ENCODE results near the gene RSBN1.

RSBN1 gene

GRCh38 chr1:113783254-113784103 is 28.8 kb downstream of the RSBN1 start:
- Histone ChIP-seq H3K9ac (ENCODE audit: low read depth in 1 of 2, low read length in 2 of 2) (no peak overlapping the region), H3K36me3 (ENCODE audit: control insufficient read depth in 2 of 2, insufficient read depth in 2 of 2, low read length in 2 of 2) (no peaks in the 10 kb centered on the region), H3K27me3 (ENCODE audit: control insufficient read depth in 2 of 2, insufficient read depth in 2 of 2, low read length in 2 of 2) (no peaks in the 10 kb centered on the region), H3K27ac (ENCODE audit: low read depth in 2 of 2, low read length in 2 of 2) (peak overlapping the region; percentile 43 to 76), H3K4me1 (ENCODE audit: control insufficient read depth in 2 of 2, insufficient read depth in 2 of 2, low read length in 2 of 2) (peaks cover 15 to 27% of the 10 kb centered on the region in 2 donors), H3K4me3 (ENCODE audit: low read length in 2 of 2) (no peak overlapping the region), H3K9me3 (ENCODE audit: control insufficient read depth in 2 of 2, low read length in 2 of 2) (no peaks in the 10 kb centered on the region)

GRCh38 chr1:113782406-113782805 is 29.9 kb downstream of the RSBN1 start:
- Histone ChIP-seq H3K4me1 (ENCODE audit: control insufficient read depth in 2 of 2, insufficient read depth in 2 of 2, low read length in 2 of 2) (peaks cover 15 to 27% of the 10 kb centered on the region in 2 donors), H3K27me3 (ENCODE audit: control insufficient read depth in 2 of 2, insufficient read depth in 2 of 2, low read length in 2 of 2) (no peaks in the 10 kb centered on the region), H3K9ac (ENCODE audit: low read depth in 1 of 2, low read length in 2 of 2) (no peak overlapping the region), H3K27ac (ENCODE audit: low read depth in 2 of 2, low read length in 2 of 2) (no peak overlapping the region), H3K4me3 (ENCODE audit: low read length in 2 of 2) (no peak overlapping the region), H3K36me3 (ENCODE audit: control insufficient read depth in 2 of 2, insufficient read depth in 2 of 2, low read length in 2 of 2) (no peaks in the 10 kb centered on the region), H3K9me3 (ENCODE audit: control insufficient read depth in 2 of 2, low read length in 2 of 2) (no peaks in the 10 kb centered on the region)

- Histone ChIP-seq H3K4me3 (ENCODE audit: low read length in 2 of 2) (no peak overlapping the region), H3K9me3 (ENCODE audit: control insufficient read depth in 2 of 2, low read length in 2 of 2) (no peaks in the 10 kb centered on the region), H3K27ac (ENCODE audit: low read depth in 2 of 2, low read length in 2 of 2) (no peak overlapping the region), H3K27me3 (ENCODE audit: control insufficient read depth in 2 of 2, insufficient read depth in 2 of 2, low read length in 2 of 2) (no peaks in the 10 kb centered on the region), H3K36me3 (ENCODE audit: control insufficient read depth in 2 of 2, insufficient read depth in 2 of 2, low read length in 2 of 2) (peaks cover 10 to 15% of the 10 kb centered on the region in 2 donors), H3K4me1 (ENCODE audit: control insufficient read depth in 2 of 2, insufficient read depth in 2 of 2, low read length in 2 of 2) (peaks cover 15 to 25% of the 10 kb centered on the region in 2 donors), H3K9ac (ENCODE audit: low read depth in 1 of 2, low read length in 2 of 2) (no peak overlapping the region)
Observed at GRCh38 chr1:113780374-113781146, 31.7 kb downstream of the RSBN1 start.

- no peaks in the 10 kb centered on the region for H3K9me3 ChIP-seq (ENCODE audit: control insufficient read depth in 2 of 2, low read length in 2 of 2)
- H3K4me1 ChIP-seq (ENCODE audit: control insufficient read depth in 2 of 2, insufficient read depth in 2 of 2, low read length in 2 of 2), result peaks cover 15 to 24% of the 10 kb centered on the region in 2 donors
- H3K36me3 ChIP-seq (ENCODE audit: control insufficient read depth in 2 of 2, insufficient read depth in 2 of 2, low read length in 2 of 2), result peaks cover 10 to 15% of the 10 kb centered on the region in 2 donors
- H3K27ac ChIP-seq (ENCODE audit: low read depth in 2 of 2, low read length in 2 of 2), result no peak overlapping the region
- no peak overlapping the region for H3K4me3 ChIP-seq (ENCODE audit: low read length in 2 of 2)
- H3K27me3 ChIP-seq (ENCODE audit: control insufficient read depth in 2 of 2, insufficient read depth in 2 of 2, low read length in 2 of 2), result no peaks in the 10 kb centered on the region
- H3K9ac ChIP-seq (ENCODE audit: low read depth in 1 of 2, low read length in 2 of 2), result no peak overlapping the region
Observed at GRCh38 chr1:113779542-113779941, 32.7 kb downstream of the RSBN1 start.

GRCh38 chr1:113777561-113777960 is 34.7 kb downstream of the RSBN1 start:
- Histone ChIP-seq H3K4me3 (ENCODE audit: low read length in 2 of 2) (no peak overlapping the region), H3K27me3 (ENCODE audit: control insufficient read depth in 2 of 2, insufficient read depth in 2 of 2, low read length in 2 of 2) (no peaks in the 10 kb centered on the region), H3K9me3 (ENCODE audit: control insufficient read depth in 2 of 2, low read length in 2 of 2) (no peaks in the 10 kb centered on the region), H3K9ac (ENCODE audit: low read depth in 1 of 2, low read length in 2 of 2) (no peak overlapping the region), H3K36me3 (ENCODE audit: control insufficient read depth in 2 of 2, insufficient read depth in 2 of 2, low read length in 2 of 2) (peaks cover 10 to 15% of the 10 kb centered on the region in 2 donors), H3K27ac (ENCODE audit: low read depth in 2 of 2, low read length in 2 of 2) (no peak overlapping the region), H3K4me1 (ENCODE audit: control insufficient read depth in 2 of 2, insufficient read depth in 2 of 2, low read length in 2 of 2) (peaks cover 0 to 8% of the 10 kb centered on the region in 2 donors)

- no peaks in the 10 kb centered on the region for H3K9me3 ChIP-seq (ENCODE audit: control insufficient read depth in 2 of 2, low read length in 2 of 2)
- no peak overlapping the region for H3K9ac ChIP-seq (ENCODE audit: low read depth in 1 of 2, low read length in 2 of 2)
- no peaks in the 10 kb centered on the region for H3K27me3 ChIP-seq (ENCODE audit: control insufficient read depth in 2 of 2, insufficient read depth in 2 of 2, low read length in 2 of 2)
- H3K4me3 ChIP-seq (ENCODE audit: low read length in 2 of 2), result no peak overlapping the region
- H3K36me3 ChIP-seq (ENCODE audit: control insufficient read depth in 2 of 2, insufficient read depth in 2 of 2, low read length in 2 of 2), result peaks cover 21 to 26% of the 10 kb centered on the region in 2 donors
- no peak overlapping the region for H3K27ac ChIP-seq (ENCODE audit: low read depth in 2 of 2, low read length in 2 of 2)
- no peaks in the 10 kb centered on the region for H3K4me1 ChIP-seq (ENCODE audit: control insufficient read depth in 2 of 2, insufficient read depth in 2 of 2, low read length in 2 of 2)
Observed at GRCh38 chr1:113770031-113770430, 42.2 kb downstream of the RSBN1 start.

- Histone ChIP-seq H3K36me3 (ENCODE audit: control insufficient read depth in 2 of 2, insufficient read depth in 2 of 2, low read length in 2 of 2) (peaks cover 23 to 30% of the 10 kb centered on the region in 2 donors), H3K27ac (ENCODE audit: low read depth in 2 of 2, low read length in 2 of 2) (no peak overlapping the region), H3K27me3 (ENCODE audit: control insufficient read depth in 2 of 2, insufficient read depth in 2 of 2, low read length in 2 of 2) (no peaks in the 10 kb centered on the region), H3K4me1 (ENCODE audit: control insufficient read depth in 2 of 2, insufficient read depth in 2 of 2, low read length in 2 of 2) (no peaks in the 10 kb centered on the region), H3K4me3 (ENCODE audit: low read length in 2 of 2) (no peak overlapping the region), H3K9me3 (ENCODE audit: control insufficient read depth in 2 of 2, low read length in 2 of 2) (no peaks in the 10 kb centered on the region), H3K9ac (ENCODE audit: low read depth in 1 of 2, low read length in 2 of 2) (no peak overlapping the region)
Observed at GRCh38 chr1:113769601-113769970, 42.7 kb downstream of the RSBN1 start.

- Histone ChIP-seq H3K4me1 (ENCODE audit: control insufficient read depth in 2 of 2, insufficient read depth in 2 of 2, low read length in 2 of 2) (no peaks in the 10 kb centered on the region), H3K36me3 (ENCODE audit: control insufficient read depth in 2 of 2, insufficient read depth in 2 of 2, low read length in 2 of 2) (peaks cover 23 to 30% of the 10 kb centered on the region in 2 donors), H3K4me3 (ENCODE audit: low read length in 2 of 2) (no peak overlapping the region), H3K27me3 (ENCODE audit: control insufficient read depth in 2 of 2, insufficient read depth in 2 of 2, low read length in 2 of 2) (no peaks in the 10 kb centered on the region), H3K27ac (ENCODE audit: low read depth in 2 of 2, low read length in 2 of 2) (no peak overlapping the region), H3K9ac (ENCODE audit: low read depth in 1 of 2, low read length in 2 of 2) (no peak overlapping the region), H3K9me3 (ENCODE audit: control insufficient read depth in 2 of 2, low read length in 2 of 2) (no peaks in the 10 kb centered on the region)
Observed at GRCh38 chr1:113768916-113769600, 43.2 kb downstream of the RSBN1 start.

GRCh38 chr1:113765306-113766230 is 46.7 kb downstream of the RSBN1 start:
- no peak overlapping the region for H3K27ac ChIP-seq (ENCODE audit: low read depth in 2 of 2, low read length in 2 of 2)
- H3K9me3 ChIP-seq (ENCODE audit: control insufficient read depth in 2 of 2, low read length in 2 of 2), result no peaks in the 10 kb centered on the region

More at GRCh38 chr1:113765306-113766230, 46.7 kb downstream of the RSBN1 start:
- Histone ChIP-seq H3K36me3 (ENCODE audit: control insufficient read depth in 2 of 2, insufficient read depth in 2 of 2, low read length in 2 of 2) (peaks cover 23 to 35% of the 10 kb centered on the region in 2 donors), H3K4me1 (ENCODE audit: control insufficient read depth in 2 of 2, insufficient read depth in 2 of 2, low read length in 2 of 2) (no peaks in the 10 kb centered on the region), H3K9ac (ENCODE audit: low read depth in 1 of 2, low read length in 2 of 2) (no peak overlapping the region), H3K4me3 (ENCODE audit: low read length in 2 of 2) (no peak overlapping the region), H3K27me3 (ENCODE audit: control insufficient read depth in 2 of 2, insufficient read depth in 2 of 2, low read length in 2 of 2) (no peaks in the 10 kb centered on the region)

Measured in mucosa of rectum (tissue), 2 donors.